ENCODE data around the gene USP48. TPM values are rescaled to one million over a fixed set of nuclear protein-coding genes. Genes with fewer than 3 reads are reported as not detected.

USP48 gene
- total RNA-seq, 1 donor from 2014 or later: 54.5 TPM

DNA sequence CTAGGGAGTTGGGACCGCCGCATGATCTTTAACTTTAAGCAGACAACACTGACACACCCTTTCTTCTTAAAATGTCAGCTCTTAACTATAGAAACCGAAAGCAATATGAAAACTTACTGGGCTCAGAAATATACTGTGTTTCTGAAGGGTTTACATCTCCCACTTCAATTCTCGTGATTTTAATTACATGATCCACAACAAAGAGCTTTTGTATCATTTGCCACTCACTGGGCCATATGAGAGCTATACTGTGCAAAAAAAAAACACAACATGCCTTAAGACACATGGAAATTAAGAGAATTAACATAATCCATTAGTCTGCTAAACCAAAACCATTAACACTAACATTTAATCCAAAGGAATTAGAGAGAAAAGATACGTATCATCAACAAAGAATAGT, 78.8 kb downstream of the USP48 start:
- TF ChIP-seq, protein P1, sequence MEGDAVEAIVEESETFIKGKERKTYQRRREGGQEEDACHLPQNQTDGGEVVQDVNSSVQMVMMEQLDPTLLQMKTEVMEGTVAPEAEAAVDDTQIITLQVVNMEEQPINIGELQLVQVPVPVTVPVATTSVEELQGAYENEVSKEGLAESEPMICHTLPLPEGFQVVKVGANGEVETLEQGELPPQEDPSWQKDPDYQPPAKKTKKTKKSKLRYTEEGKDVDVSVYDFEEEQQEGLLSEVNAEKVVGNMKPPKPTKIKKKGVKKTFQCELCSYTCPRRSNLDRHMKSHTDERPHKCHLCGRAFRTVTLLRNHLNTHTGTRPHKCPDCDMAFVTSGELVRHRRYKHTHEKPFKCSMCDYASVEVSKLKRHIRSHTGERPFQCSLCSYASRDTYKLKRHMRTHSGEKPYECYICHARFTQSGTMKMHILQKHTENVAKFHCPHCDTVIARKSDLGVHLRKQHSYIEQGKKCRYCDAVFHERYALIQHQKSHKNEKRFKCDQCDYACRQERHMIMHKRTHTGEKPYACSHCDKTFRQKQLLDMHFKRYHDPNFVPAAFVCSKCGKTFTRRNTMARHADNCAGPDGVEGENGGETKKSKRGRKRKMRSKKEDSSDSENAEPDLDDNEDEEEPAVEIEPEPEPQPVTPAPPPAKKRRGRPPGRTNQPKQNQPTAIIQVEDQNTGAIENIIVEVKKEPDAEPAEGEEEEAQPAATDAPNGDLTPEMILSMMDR (IDR thresholded peaks at IDR 0.05): no peak
- no peak for DNase-seq (ENCODE audit: low spot score)
- no peaks in the 10 kb centered on the region for H3K27me3 Mint-ChIP-seq (ENCODE audit: low read depth)
- H3K4me1 Mint-ChIP-seq (ENCODE audit: low read depth): peaks cover 44% of the 10 kb centered on the region
- no peak overlapping the region for H3K27ac Mint-ChIP-seq (ENCODE audit: unreplicated experiment)
- no peaks in the 10 kb centered on the region for H3K9me3 Mint-ChIP-seq (ENCODE audit: low read depth)
- no peak overlapping the region for H3K4me3 Mint-ChIP-seq (ENCODE audit: unreplicated experiment)
- H3K36me3 Mint-ChIP-seq (ENCODE audit: low read depth): peaks cover 23% of the 10 kb centered on the region

GRCh38 chr1:21703318-21703963, 79.5 kb downstream of the USP48 start:
- no peak for DNase-seq (ENCODE audit: low spot score)
- H3K36me3 Mint-ChIP-seq (ENCODE audit: low read depth): peaks cover 24% of the 10 kb centered on the region
- no peak overlapping the region for H3K4me3 Mint-ChIP-seq (ENCODE audit: unreplicated experiment)
- TF ChIP-seq, protein P1 (IDR thresholded peaks at IDR 0.05): peak; percentile 81
- peak overlapping the region; percentile 82 for H3K27ac Mint-ChIP-seq (ENCODE audit: unreplicated experiment)
- H3K4me1 Mint-ChIP-seq (ENCODE audit: low read depth): peaks cover 44% of the 10 kb centered on the region
- no peaks in the 10 kb centered on the region for H3K27me3 Mint-ChIP-seq (ENCODE audit: low read depth)
- H3K9me3 Mint-ChIP-seq (ENCODE audit: low read depth): no peaks in the 10 kb centered on the region

GRCh38 chr1:21702780-21703179, 80.2 kb downstream of the USP48 start:
- no peak overlapping the region for H3K4me3 Mint-ChIP-seq (ENCODE audit: unreplicated experiment)
- peaks cover 28% of the 10 kb centered on the region for H3K36me3 Mint-ChIP-seq (ENCODE audit: low read depth)
- DNase-seq (ENCODE audit: low spot score): no peak
- no peaks in the 10 kb centered on the region for H3K27me3 Mint-ChIP-seq (ENCODE audit: low read depth)
- H3K27ac Mint-ChIP-seq (ENCODE audit: unreplicated experiment): peak overlapping the region; percentile 82
- H3K4me1 Mint-ChIP-seq (ENCODE audit: low read depth): peaks cover 42% of the 10 kb centered on the region
- TF ChIP-seq, protein P1 (IDR thresholded peaks at IDR 0.05): no peak
- H3K9me3 Mint-ChIP-seq (ENCODE audit: low read depth): no peaks in the 10 kb centered on the region

- peaks cover 29% of the 10 kb centered on the region for H3K36me3 Mint-ChIP-seq (ENCODE audit: low read depth)
- H3K27me3 Mint-ChIP-seq (ENCODE audit: low read depth): no peaks in the 10 kb centered on the region
These were observed 81.5 kb downstream of the USP48 start for GRCh38 chr1:21701401-21701800.

GRCh38 chr1:21700094-21700493, 82.9 kb downstream of the USP48 start:
- no peaks in the 10 kb centered on the region for H3K9me3 Mint-ChIP-seq (ENCODE audit: low read depth)
- H3K4me1 Mint-ChIP-seq (ENCODE audit: low read depth): peaks cover 16% of the 10 kb centered on the region
- H3K36me3 Mint-ChIP-seq (ENCODE audit: low read depth): peaks cover 31% of the 10 kb centered on the region
- H3K4me3 Mint-ChIP-seq (ENCODE audit: unreplicated experiment): no peak overlapping the region
- no peaks in the 10 kb centered on the region for H3K27me3 Mint-ChIP-seq (ENCODE audit: low read depth)
- TF ChIP-seq, protein P1 (IDR thresholded peaks at IDR 0.05): no peak
- no peak overlapping the region for H3K27ac Mint-ChIP-seq (ENCODE audit: unreplicated experiment)
- no peak for DNase-seq (ENCODE audit: low spot score)

More at GRCh38 chr1:21701401-21701800, 81.5 kb downstream of the USP48 start:
- Mint-ChIP-seq H3K9me3 (ENCODE audit: low read depth) (no peaks in the 10 kb centered on the region), H3K4me1 (ENCODE audit: low read depth) (peaks cover 28% of the 10 kb centered on the region), H3K27ac (ENCODE audit: unreplicated experiment) (no peak overlapping the region), H3K4me3 (ENCODE audit: unreplicated experiment) (no peak overlapping the region)
- TF ChIP-seq, protein P1 (IDR thresholded peaks at IDR 0.05): no peak
- no peak for DNase-seq (ENCODE audit: low spot score)

All from chondrocyte (in vitro differentiated cells).